HepG2 (cell line): ENCODE data around the gene KCNH6. TPM values are rescaled to one million over a fixed set of nuclear protein-coding genes. Genes with fewer than 3 reads are reported as not detected.

ENCODE experiments used
- HHEX ChIP-seq: IDR thresholded peaks from 2 replicates; pipeline ENCODE4 v1.6.1; 2016; ENCODE audit warnings: control low read depth
- MXD4 ChIP-seq: IDR thresholded peaks from 2 replicates; pipeline ENCODE4 v1.6.1; 2016; ENCODE audit warnings: mild to moderate bottlenecking, missing biosample characterization, missing genetic modification reagents
- PHB2 ChIP-seq: fragments of 450-650 bp; IDR thresholded peaks from 2 replicates; pipeline ENCODE4 v1.6.1; 2018; ENCODE audit not compliant: partially characterized antibody
- POLR2G ChIP-seq: fragments of 200-400 bp; formaldehyde crosslinking; IDR thresholded peaks from 2 replicates; pipeline ENCODE4 v1.6.1; 2018; ENCODE audit warnings: mild to moderate bottlenecking, low read depth, low read length, moderate library complexity
- TMF1 ChIP-seq: sonication (generic); formaldehyde crosslinking; IDR thresholded peaks from 2 replicates; pipeline ENCODE4 v1.8.1; 2022; ENCODE audit warnings: low read depth, missing genetic modification reagents
- ZBTB8A ChIP-seq: sonication (generic); formaldehyde crosslinking; IDR thresholded peaks from 2 replicates; pipeline ENCODE4 v1.4.0; 2020; ENCODE audit warnings: mild to moderate bottlenecking, low read depth, missing genetic modification reagents, borderline replicate concordance
- ZNF446 ChIP-seq: sonication (generic); formaldehyde crosslinking; IDR thresholded peaks from 2 replicates; pipeline ENCODE4 v1.5.0; 2020; ENCODE audit warnings: mild to moderate bottlenecking, missing genetic modification reagents
- ZNF652 ChIP-seq: IDR thresholded peaks from 2 replicates; pipeline ENCODE4 v1.6.1; 2016; ENCODE audit warnings: low read depth, borderline replicate concordance
- ZNF773 ChIP-seq: sonication (generic); formaldehyde crosslinking; IDR thresholded peaks from 2 replicates; pipeline ENCODE4 v1.4.0; 2020; ENCODE audit warnings: missing genetic modification reagents, borderline replicate concordance
- polyA plus RNA-seq, 8 experiments: library from polyadenylated mRNA; depleted of rRNA in 3 of 8; stranded (reverse) in 7 of 8; unstranded in 1 of 8; fragments of >200 nt; fragmentation: Illumina TruSeq in 4 of 8; extraction: Trizol in 4 of 8; gene quantifications; 2 replicates each; pipeline versions ENCODE4 v1.2.1 to v1.2.3, GENCODE V29; 2011 to 2016; ENCODE audit warnings: low read depth in 4 of 8, missing spikeins in 1 of 8, mixed read lengths in 1 of 8; ENCODE audit not compliant: insufficient read depth in 1 of 8
- total RNA-seq, 5 experiments: library from RNA; depleted of rRNA; stranded (reverse); fragments of >200 nt; fragmentation: Illumina TruSeq; extraction: Trizol; gene quantifications; 2 replicates each; pipeline ENCODE4 v1.2.3, GENCODE V29; 2016; ENCODE audit warnings: low read depth in 1 of 5
- TF ChIP-seq, protein P1 (sequence below): sonication (generic); formaldehyde crosslinking; IDR thresholded peaks from 2 replicates; pipeline ENCODE4 v1.5.0; 2020; ENCODE audit warnings: missing genetic modification reagents, mild to moderate bottlenecking, borderline replicate concordance
- TF ChIP-seq, protein P2 (sequence below): sonication (generic); formaldehyde crosslinking; IDR thresholded peaks from 2 replicates; pipeline ENCODE4 v1.5.0; 2020; ENCODE audit warnings: mild to moderate bottlenecking, missing genetic modification reagents
- TF ChIP-seq, protein P3 (sequence below): sonication (generic); formaldehyde crosslinking; IDR thresholded peaks from 2 replicates; pipeline ENCODE4 v1.5.0; 2020; ENCODE audit warnings: missing genetic modification reagents
- TF ChIP-seq, protein P4 (sequence below): fragments of 450-650 bp; IDR thresholded peaks from 2 replicates; pipeline ENCODE4 v1.6.1; 2017; ENCODE audit warnings: mild to moderate bottlenecking
- TF ChIP-seq, protein P5 (sequence below): sonication (generic); formaldehyde crosslinking; IDR thresholded peaks from 2 replicates; pipeline ENCODE4 v1.4.0; 2020; ENCODE audit warnings: missing genetic modification reagents, borderline replicate concordance
- TF ChIP-seq, protein P6 (sequence below): sonication (generic); formaldehyde crosslinking; IDR thresholded peaks from 2 replicates; pipeline ENCODE4 v1.4.0; 2020; ENCODE audit warnings: missing genetic modification reagents

The KCNH6 gene
- total and polyA plus RNA-seq, 2 of the 13 experiments (the other 11 are each of a cell fraction or from before 2014, with no cell fraction given) = 0.05 to 0.18 TPM

DNA sequence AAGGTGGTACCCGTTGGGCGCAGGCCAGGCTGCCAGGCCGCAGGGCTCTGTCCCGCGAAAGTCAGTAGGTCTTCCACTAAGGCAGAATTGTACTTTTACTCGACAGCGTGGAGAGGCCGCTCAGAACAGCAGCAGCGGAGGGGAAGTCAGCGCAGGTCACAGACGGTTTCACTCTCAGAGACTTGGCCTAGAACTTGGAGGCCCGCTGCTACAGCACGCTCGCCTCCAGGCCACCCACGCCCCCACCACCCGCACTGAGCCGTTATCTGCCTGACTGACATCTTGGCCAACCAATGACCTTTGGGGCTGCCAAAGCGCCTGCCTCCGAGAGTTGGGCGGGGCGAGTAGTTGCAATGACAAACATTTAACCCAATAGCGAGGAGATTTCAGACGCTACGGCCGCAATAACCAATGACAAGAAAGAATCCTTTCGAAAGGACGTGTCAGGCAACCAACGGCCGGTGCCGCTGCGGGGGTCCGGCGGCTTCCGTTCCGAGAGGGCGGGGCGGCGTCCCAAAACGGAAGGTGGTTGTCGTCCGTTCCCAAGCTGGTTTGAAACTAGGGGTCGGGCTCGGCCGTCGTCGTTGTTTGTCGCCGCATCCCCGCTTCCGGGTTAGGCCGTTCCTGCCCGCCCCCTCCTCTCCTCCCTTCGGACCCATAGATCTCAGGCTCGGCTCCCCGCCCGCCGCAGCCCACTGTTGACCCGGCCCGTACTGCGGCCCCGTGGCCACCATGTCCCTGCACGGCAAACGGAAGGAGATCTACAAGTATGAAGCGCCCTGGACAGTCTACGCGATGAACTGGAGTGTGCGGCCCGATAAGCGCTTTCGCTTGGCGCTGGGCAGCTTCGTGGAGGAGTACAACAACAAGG, 27.0 kb downstream of the KCNH6 start, which contains the start of gene DCAF7 (continued):
- TF ChIP-seq POLR2G (peak; percentile 91), TMF1 (peak; percentile 90; the same call in 1 of the 2 replicates), ZNF652 (CRISPR knock-in tag) (0 out of 2 replicates have a peak, but pooled peaks have one; percentile 6), ZNF773 (no peak), ZBTB8A (CRISPR knock-in tag) (peak; percentile 34; the same call in 1 of the 2 replicates), HHEX (CRISPR knock-in tag) (no peak), PHB2 (no peak), ZNF446 (CRISPR knock-in tag) (peak; percentile 81), MXD4 (peak; percentile 35; the same call in 1 of the 2 replicates)
- TF ChIP-seq, protein P1, sequence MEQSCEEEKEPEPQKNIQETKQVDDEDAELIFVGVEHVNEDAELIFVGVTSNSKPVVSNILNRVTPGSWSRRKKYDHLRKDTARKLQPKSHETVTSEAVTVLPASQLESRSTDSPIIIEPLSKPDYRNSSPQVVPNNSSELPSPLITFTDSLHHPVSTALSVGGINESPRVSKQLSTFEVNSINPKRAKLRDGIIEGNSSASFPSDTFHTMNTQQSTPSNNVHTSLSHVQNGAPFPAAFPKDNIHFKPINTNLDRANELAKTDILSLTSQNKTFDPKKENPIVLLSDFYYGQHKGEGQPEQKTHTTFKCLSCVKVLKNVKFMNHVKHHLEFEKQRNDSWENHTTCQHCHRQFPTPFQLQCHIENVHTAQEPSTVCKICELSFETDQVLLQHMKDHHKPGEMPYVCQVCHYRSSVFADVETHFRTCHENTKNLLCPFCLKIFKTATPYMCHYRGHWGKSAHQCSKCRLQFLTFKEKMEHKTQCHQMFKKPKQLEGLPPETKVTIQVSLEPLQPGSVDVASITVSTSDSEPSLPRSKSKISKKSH (CRISPR knock-in tag) = no peak; the same call in none of the 2 replicates
- TF ChIP-seq, protein P2, sequence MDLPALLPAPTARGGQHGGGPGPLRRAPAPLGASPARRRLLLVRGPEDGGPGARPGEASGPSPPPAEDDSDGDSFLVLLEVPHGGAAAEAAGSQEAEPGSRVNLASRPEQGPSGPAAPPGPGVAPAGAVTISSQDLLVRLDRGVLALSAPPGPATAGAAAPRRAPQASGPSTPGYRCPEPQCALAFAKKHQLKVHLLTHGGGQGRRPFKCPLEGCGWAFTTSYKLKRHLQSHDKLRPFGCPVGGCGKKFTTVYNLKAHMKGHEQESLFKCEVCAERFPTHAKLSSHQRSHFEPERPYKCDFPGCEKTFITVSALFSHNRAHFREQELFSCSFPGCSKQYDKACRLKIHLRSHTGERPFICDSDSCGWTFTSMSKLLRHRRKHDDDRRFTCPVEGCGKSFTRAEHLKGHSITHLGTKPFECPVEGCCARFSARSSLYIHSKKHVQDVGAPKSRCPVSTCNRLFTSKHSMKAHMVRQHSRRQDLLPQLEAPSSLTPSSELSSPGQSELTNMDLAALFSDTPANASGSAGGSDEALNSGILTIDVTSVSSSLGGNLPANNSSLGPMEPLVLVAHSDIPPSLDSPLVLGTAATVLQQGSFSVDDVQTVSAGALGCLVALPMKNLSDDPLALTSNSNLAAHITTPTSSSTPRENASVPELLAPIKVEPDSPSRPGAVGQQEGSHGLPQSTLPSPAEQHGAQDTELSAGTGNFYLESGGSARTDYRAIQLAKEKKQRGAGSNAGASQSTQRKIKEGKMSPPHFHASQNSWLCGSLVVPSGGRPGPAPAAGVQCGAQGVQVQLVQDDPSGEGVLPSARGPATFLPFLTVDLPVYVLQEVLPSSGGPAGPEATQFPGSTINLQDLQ (CRISPR knock-in tag) = no peak
- TF ChIP-seq, protein P3, sequence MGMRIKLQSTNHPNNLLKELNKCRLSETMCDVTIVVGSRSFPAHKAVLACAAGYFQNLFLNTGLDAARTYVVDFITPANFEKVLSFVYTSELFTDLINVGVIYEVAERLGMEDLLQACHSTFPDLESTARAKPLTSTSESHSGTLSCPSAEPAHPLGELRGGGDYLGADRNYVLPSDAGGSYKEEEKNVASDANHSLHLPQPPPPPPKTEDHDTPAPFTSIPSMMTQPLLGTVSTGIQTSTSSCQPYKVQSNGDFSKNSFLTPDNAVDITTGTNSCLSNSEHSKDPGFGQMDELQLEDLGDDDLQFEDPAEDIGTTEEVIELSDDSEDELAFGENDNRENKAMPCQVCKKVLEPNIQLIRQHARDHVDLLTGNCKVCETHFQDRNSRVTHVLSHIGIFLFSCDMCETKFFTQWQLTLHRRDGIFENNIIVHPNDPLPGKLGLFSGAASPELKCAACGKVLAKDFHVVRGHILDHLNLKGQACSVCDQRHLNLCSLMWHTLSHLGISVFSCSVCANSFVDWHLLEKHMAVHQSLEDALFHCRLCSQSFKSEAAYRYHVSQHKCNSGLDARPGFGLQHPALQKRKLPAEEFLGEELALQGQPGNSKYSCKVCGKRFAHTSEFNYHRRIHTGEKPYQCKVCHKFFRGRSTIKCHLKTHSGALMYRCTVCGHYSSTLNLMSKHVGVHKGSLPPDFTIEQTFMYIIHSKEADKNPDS = no peak
- TF ChIP-seq, protein P4, sequence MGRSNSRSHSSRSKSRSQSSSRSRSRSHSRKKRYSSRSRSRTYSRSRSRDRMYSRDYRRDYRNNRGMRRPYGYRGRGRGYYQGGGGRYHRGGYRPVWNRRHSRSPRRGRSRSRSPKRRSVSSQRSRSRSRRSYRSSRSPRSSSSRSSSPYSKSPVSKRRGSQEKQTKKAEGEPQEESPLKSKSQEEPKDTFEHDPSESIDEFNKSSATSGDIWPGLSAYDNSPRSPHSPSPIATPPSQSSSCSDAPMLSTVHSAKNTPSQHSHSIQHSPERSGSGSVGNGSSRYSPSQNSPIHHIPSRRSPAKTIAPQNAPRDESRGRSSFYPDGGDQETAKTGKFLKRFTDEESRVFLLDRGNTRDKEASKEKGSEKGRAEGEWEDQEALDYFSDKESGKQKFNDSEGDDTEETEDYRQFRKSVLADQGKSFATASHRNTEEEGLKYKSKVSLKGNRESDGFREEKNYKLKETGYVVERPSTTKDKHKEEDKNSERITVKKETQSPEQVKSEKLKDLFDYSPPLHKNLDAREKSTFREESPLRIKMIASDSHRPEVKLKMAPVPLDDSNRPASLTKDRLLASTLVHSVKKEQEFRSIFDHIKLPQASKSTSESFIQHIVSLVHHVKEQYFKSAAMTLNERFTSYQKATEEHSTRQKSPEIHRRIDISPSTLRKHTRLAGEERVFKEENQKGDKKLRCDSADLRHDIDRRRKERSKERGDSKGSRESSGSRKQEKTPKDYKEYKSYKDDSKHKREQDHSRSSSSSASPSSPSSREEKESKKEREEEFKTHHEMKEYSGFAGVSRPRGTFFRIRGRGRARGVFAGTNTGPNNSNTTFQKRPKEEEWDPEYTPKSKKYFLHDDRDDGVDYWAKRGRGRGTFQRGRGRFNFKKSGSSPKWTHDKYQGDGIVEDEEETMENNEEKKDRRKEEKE = no peak
- TF ChIP-seq, protein P5, sequence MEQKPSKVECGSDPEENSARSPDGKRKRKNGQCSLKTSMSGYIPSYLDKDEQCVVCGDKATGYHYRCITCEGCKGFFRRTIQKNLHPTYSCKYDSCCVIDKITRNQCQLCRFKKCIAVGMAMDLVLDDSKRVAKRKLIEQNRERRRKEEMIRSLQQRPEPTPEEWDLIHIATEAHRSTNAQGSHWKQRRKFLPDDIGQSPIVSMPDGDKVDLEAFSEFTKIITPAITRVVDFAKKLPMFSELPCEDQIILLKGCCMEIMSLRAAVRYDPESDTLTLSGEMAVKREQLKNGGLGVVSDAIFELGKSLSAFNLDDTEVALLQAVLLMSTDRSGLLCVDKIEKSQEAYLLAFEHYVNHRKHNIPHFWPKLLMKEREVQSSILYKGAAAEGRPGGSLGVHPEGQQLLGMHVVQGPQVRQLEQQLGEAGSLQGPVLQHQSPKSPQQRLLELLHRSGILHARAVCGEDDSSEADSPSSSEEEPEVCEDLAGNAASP (CRISPR knock-in tag) = peak; percentile 91; the same call in 1 of the 2 replicates
- TF ChIP-seq, protein P6, sequence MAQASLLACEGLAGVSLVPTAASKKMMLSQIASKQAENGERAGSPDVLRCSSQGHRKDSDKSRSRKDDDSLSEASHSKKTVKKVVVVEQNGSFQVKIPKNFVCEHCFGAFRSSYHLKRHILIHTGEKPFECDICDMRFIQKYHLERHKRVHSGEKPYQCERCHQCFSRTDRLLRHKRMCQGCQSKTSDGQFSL (CRISPR knock-in tag) = peak; percentile 69; the same call in 1 of the 2 replicates
